Peyer's patch (tissue), 4 donors: ENCODE measurements around the gene TNFAIP1. TPM values are rescaled to one million over a fixed set of nuclear protein-coding genes. Genes with fewer than 3 reads are reported as not detected.
"Not testable (repeated sequence)": the region's sequence is repeated elsewhere in the genome, so short reads cannot be mapped to it uniquely, and the experiment has no call there.

Experiments
- DNase-seq, 3 donors: peaks; one replicate each; pipeline ENCODE4 v3.0.0-alpha.2; 2017 to 2019
- H3K27ac ChIP-seq, 4 donors: fragments of 200-600 bp; sonication (generic); one replicate each; pipeline ENCODE4 v1.5.1; 2016 to 2019
- H3K27me3 ChIP-seq, 2 donors: fragments of 200-600 bp; sonication (generic); one replicate each; pipeline ENCODE4 v1.5.1; 2019
- H3K36me3 ChIP-seq, 3 donors: fragments of 200-600 bp; sonication (generic); one replicate each; pipeline ENCODE4 v1.5.1; 2016 to 2019
- H3K4me1 ChIP-seq, 4 donors: fragments of 200-600 bp; sonication (generic); one replicate each; pipeline ENCODE4 v1.5.1; 2016 to 2019
- H3K4me3 ChIP-seq, 4 donors: fragments of 200-600 bp; sonication (generic); 1 replicate in 3 of 4; 2 replicates in 1 of 4; pipeline ENCODE4 v1.5.1; 2016 to 2019; ENCODE audit warnings: mild to moderate bottlenecking in 1 of 4
- H3K9me3 ChIP-seq, 4 donors: fragments of 200-600 bp; sonication (generic); one replicate each; pipeline ENCODE4 v1.5.1; 2016 to 2019; ENCODE audit warnings: mild to moderate bottlenecking in 1 of 4
- CTCF ChIP-seq, 6 experiments: fragments of 450-650 bp in 4 of 6; fragments of 200-600 bp in 2 of 6; sonication (generic) in 1 of 6; IDR thresholded peaks; one replicate each; pipeline ENCODE4 v1.5.1; 2017 to 2019; ENCODE audit warnings: antibody characterized with exemption in 6 of 6, mild to moderate bottlenecking in 3 of 6, moderate library complexity in 1 of 6
- POLR2A ChIP-seq, 2 donors: fragments of 450-650 bp; IDR thresholded peaks; one replicate each; pipeline ENCODE4 v1.5.1; 2017; ENCODE audit warnings: antibody characterized with exemption in 2 of 2, mild to moderate bottlenecking in 2 of 2, moderate library complexity in 2 of 2
- total RNA-seq, 4 donors: library from RNA; depleted of rRNA; stranded (reverse); fragments of >200 nt; gene quantifications; one replicate each; pipeline ENCODE4 v1.1.0, GENCODE V29; 2016

Gene TNFAIP1
- total RNA-seq, 4 donors from 2014 or later, result 28.9 to 36.3 (median 31.1) TPM

- Histone ChIP-seq H3K27ac (no peak overlapping the region), H3K9me3 (no peaks in the 10 kb centered on the region), H3K27me3 (no peaks in the 10 kb centered on the region), H3K4me3 (no peak overlapping the region), H3K4me1 (peaks cover 0 to 33% (median 6%) of the 10 kb centered on the region in 4 donors), H3K36me3 (peaks cover 0 to 35% (median 0%) of the 10 kb centered on the region in 3 donors)
- DNase-seq, result no peak
- TF ChIP-seq CTCF (IDR thresholded peaks at IDR 0.05) (no peak), POLR2A (IDR thresholded peaks at IDR 0.05) (no peak)
Measured at GRCh38 chr17:28333083-28333746, 2.3 kb upstream of the TNFAIP1 start.

DNA sequence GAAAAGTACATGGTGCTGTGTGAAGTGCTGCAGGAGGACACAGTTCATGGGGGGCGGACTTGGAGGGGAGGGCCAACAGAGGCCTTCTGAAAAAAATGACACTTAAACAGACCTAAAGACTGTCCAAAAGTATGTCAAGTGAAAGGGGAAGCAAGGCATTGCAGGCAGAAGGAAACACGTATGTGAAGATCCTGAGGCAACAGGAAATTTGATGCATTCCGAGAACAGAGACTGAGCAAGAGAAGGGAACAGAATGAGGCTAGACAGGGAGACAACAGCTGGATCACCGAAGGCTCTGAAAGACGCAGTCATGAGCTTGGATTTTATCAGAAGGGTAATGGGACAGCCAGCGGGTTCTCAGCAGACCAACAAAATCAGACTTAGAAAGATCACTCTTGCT is 1.4 kb upstream of the TNFAIP1 start:
- Histone ChIP-seq H3K4me1 (peaks cover 0 to 33% (median 6%) of the 10 kb centered on the region in 4 donors), H3K9me3 (no peaks in the 10 kb centered on the region), H3K36me3 (peaks cover 0 to 26% (median 0%) of the 10 kb centered on the region in 3 donors), H3K4me3 (peak overlapping the region in 2 of 4 donors; percentile 90 to 91), H3K27me3 (no peaks in the 10 kb centered on the region), H3K27ac (no peak overlapping the region)
- no peak for DNase-seq
- TF ChIP-seq POLR2A (IDR thresholded peaks at IDR 0.05) (no peak), CTCF (IDR thresholded peaks at IDR 0.05) (no peak)

DNA sequence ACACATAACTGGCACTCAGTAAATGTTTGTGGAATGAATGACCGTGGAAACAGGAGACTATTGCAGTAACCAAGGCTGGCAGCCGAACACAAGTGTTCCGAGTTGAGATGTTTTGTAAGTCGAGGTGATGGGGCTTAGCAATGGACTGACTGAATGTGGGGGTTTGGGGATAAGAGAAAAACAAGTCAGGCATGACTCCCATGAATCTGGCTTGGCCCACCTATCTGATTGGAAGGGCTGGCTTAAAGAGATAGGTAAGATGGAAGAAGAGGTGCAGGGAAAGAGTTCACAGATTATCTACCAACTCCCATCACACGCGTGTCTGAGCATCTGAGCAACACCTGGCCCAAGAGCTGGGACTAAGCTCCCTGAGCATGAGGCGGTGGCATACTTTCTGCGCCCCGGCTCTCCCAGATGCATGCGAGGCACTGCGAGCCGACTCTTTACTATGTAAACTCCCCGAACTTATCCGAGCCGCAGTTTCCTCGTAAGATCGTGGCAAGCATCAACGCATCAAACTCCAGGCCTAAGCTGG is 828 bp upstream of the TNFAIP1 start:
- Histone ChIP-seq H3K4me3 (peak overlapping the region; percentile 80 to 91 (median 90)), H3K27ac (peak overlapping the region; percentile 80 to 95 (median 88)), H3K4me1 (peaks cover 0 to 33% (median 6%) of the 10 kb centered on the region in 4 donors), H3K36me3 (peaks cover 0 to 23% (median 0%) of the 10 kb centered on the region in 3 donors), H3K27me3 (no peaks in the 10 kb centered on the region), H3K9me3 (no peaks in the 10 kb centered on the region)
- peak in 1 of 3 donors; percentile 17 for DNase-seq
- TF ChIP-seq CTCF (IDR thresholded peaks at IDR 0.05) (no peak), POLR2A (IDR thresholded peaks at IDR 0.05) (no peak)

DNA sequence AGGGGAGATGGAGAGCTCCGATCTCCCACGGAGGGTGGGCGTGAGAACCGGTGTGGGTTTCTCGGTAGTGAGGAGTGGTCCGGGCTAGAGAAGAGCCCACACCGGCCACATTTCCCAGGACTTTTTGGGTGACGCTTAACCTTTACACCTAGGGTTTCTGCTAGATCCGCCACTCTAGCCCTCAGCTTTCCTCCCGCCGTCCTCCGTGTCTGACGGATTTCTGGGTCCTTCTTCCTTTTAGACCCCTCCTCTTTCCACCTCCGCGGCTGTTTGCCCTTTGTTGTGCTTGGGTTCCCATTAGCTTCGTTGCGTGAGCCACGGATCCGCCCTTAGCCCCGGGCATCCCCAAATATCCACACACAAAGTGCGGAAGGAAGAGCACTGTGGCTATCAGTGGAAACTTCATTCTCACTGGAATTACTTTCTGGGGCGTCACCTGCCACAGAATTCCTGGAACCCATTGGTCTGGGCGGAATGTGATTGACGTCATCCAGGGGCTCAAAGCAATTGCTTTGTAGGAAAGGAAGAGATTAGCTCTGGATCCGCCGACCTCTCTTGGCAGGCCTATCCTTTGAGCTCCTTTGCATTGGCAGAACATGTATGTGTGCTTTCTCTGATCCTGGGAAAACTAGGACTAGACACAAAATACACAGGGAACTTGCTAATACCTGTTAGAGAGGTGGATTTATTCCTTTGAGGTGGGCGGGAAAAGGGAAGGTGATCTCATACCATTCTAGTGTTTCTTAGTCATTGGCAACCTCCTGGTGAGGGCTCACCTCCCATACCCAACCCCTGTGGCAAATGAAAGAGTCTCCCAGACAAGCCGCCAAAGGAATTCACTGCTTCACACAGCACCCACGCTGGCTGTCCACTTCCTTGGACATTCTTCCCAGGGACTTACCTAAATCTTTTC is 654 bp downstream of the TNFAIP1 start:
- Histone ChIP-seq H3K9me3 (no peaks in the 10 kb centered on the region), H3K4me3 (peak overlapping the region; percentile 80 to 91 (median 90)), H3K27ac (peak overlapping the region; percentile 84 to 95 (median 88)), H3K36me3 (peaks cover 0 to 24% (median 0%) of the 10 kb centered on the region in 3 donors), H3K4me1 (peaks cover 0 to 33% (median 6%) of the 10 kb centered on the region in 4 donors), H3K27me3 (no peaks in the 10 kb centered on the region)
- peak in 1 of 3 donors; percentile 63 for DNase-seq
- TF ChIP-seq POLR2A (IDR thresholded peaks at IDR 0.05), result peak in 1 of 2 donors; percentile 9
- TF ChIP-seq CTCF (IDR thresholded peaks at IDR 0.05), result no peak

- Histone ChIP-seq H3K4me3 (no peak overlapping the region), H3K9me3 (no peaks in the 10 kb centered on the region), H3K36me3 (peaks cover 0 to 38% (median 3%) of the 10 kb centered on the region in 3 donors), H3K27ac (peak overlapping the region in 2 of 4 donors; percentile 6 to 28), H3K4me1 (peaks cover 0 to 31% (median 6%) of the 10 kb centered on the region in 4 donors), H3K27me3 (no peaks in the 10 kb centered on the region)
- TF ChIP-seq CTCF (IDR thresholded peaks at IDR 0.05), result no peak
- TF ChIP-seq POLR2A (IDR thresholded peaks at IDR 0.05), result no peak
- DNase-seq, result no peak
Measured at GRCh38 chr17:28338056-28338768, 2.7 kb downstream of the TNFAIP1 start.

DNA sequence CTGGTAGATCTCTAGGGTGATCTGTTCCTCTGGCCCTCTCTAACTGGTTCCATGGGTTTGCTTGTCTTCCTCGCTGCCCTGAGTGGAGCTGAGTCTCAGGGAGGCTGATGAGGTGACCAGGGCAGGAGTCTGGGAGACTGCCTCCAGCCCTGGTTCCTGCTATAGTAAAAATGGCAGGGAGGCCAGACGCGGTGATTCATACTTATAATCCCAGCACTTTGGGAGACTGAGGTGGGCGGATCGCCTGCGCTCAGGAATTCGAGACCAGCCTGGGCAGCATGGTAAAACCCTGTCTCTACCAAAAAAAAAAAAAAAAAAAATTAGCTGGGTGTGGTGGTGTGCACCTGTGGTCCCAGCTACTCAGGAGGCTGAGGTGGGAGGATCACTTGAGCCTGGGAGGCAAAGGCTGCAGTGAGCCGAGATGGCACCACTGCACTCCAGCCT is 3.2 kb downstream of the TNFAIP1 start:
- Histone ChIP-seq H3K27ac (peak overlapping the region in 2 of 4 donors; percentile 3 to 6), H3K4me1 (peaks cover 0 to 25% (median 6%) of the 10 kb centered on the region in 4 donors), H3K36me3 (peaks cover 0 to 43% (median 3%) of the 10 kb centered on the region in 3 donors)
- not testable (repeated sequence) for H3K27me3 ChIP-seq, H3K4me3 ChIP-seq, DNase-seq, H3K9me3 ChIP-seq
